ENCODE results near the gene VEGFA.
A peak's percentile ranks its signal among the peaks of the same experiment; 100 is the strongest.

VEGFA gene

DNA sequence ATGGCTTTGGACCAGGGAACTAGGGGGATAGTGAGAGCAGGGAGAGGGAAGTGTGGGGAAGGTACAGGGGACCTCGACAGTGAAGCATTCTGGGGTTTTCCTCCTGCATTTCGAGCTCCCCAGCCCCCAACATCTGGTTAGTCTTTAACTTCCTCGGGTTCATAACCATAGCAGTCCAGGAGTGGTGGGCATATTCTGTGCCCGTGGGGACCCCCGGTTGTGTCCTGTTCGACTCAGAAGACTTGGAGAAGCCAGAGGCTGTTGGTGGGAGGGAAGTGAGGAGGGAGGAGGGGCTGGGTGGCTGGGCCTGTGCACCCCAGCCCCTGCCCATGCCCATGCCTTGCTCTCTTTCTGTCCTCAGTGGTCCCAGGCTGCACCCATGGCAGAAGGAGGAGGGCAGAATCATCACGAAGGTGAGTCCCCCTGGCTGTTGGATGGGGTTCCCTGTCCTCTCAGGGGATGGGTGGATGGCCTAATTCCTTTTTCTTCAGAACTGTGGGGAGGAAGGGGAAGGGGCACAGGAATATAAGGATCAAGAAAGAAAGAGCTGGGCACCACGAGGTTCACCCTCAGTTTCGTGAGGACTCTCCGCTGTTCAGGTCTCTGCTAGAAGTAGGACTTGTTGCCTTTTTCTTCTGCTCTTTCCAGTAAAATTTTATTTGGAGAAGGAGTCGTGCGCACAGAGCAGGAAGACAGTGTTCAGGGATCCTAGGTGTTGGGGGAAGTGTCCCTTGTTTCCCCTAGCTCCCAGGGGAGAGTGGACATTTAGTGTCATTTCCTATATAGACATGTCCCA is 4.2 kb downstream of the VEGFA start:
- no peak for DNase-seq

DNA sequence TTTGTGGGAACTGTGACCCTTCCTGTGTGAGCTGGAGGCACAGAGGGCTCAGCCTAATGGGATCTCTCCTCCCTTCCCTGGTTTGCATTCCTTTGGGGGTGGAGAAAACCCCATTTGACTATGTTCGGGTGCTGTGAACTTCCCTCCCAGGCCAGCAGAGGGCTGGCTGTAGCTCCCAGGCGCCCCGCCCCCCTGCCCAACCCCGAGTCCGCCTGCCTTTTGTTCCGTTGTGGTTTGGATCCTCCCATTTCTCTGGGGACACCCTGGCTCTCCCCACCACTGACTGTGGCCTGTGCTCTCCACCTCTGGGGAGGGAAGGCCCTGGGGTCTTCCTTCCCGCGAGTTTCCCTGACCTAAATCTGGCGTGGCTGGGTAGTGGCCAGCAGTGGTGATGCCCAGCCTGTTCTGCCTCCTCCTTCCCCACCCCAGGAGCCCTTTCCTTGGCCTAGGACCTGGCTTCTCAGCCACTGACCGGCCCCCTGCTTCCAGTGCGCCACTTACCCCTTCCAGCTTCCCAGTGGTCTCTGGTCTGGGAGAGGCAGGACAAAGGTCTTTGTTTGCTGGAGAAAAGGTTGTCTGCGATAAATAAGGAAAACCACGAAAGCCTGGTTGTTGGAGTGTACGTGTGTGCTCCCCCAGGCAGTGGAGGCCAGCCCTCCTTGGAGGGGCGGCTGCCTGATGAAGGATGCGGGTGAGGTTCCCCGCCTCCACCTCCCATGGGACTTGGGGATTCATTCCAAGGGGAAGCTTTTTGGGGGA is 4.9 kb downstream of the VEGFA start:
- DNase-seq: peak; percentile 7

DNA sequence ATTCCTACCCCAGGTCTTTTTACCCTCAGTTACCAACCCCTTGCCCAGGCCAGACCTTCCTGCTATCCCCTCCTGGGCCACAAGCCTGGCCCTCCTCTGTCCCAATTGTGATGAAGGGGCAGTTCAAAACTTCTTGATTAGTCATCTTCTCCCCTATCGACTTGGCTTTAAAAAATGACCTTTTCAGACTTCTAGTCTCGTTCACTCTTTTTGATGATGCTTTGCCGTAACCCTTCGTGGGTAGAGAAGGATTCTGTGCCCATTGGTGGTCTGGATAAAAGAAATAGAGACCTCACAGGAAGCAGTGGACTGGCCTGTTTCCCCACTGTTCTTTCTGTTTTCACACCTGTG is 5.5 kb downstream of the VEGFA start:
- no peak for DNase-seq

GRCh38 chr6:43776115-43776798 is 6.2 kb downstream of the VEGFA start:
- DNase-seq: no peak

GRCh38 chr6:43776799-43777776 is 7.1 kb downstream of the VEGFA start:
- no peak for DNase-seq

DNA sequence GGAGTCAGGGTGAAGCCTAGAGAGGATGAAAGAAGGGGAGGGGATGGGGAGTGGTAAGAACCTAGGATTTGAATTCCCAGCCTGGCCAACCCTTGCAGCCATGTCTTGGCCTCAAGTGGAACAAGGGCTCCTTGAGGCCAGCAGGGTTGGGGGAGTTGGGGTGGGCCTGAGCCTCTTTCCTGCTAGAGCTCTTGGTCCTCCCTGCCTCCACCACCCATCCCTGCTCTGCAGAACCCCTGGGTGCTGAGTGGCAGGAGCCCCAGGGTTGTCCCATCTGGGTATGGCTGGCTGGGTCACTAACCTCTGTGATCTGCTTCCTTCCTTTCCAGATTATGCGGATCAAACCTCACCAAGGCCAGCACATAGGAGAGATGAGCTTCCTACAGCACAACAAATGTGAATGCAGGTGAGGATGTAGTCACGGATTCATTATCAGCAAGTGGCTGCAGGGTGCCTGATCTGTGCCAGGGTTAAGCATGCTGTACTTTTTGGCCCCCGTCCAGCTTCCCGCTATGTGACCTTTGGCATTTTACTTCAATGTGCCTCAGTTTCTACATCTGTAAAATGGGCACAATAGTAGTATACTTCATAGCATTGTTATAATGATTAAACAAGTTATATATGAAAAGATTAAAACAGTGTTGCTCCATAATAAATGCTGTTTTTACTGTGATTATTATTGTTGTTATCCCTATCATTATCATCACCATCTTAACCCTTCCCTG is 8.3 kb downstream of the VEGFA start:
- no peak for DNase-seq

DNA sequence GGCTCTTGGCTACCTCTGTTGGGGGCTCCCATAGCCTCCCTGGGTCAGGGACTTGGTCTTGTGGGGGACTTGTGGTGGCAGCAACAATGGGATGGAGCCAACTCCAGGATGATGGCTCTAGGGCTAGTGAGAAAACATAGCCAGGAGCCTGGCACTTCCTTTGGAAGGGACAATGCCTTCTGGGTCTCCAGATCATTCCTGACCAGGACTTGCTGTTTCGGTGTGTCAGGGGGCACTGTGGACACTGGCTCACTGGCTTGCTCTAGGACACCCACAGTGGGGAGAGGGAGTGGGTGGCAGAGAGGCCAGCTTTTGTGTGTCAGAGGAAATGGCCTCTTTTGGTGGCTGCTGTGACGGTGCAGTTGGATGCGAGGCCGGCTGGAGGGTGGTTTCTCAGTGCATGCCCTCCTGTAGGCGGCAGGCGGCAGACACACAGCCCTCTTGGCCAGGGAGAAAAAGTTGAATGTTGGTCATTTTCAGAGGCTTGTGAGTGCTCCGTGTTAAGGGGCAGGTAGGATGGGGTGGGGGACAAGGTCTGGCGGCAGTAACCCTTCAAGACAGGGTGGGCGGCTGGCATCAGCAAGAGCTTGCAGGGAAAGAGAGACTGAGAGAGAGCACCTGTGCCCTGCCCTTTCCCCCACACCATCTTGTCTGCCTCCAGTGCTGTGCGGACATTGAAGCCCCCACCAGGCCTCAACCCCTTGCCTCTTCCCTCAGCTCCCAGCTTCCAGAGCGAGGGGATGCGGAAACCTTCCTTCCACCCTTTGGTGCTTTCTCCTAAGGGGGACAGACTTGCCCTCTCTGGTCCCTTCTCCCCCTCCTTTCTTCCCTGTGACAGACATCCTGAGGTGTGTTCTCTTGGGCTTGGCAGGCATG is 9.2 kb downstream of the VEGFA start:
- no peak for DNase-seq

DNA sequence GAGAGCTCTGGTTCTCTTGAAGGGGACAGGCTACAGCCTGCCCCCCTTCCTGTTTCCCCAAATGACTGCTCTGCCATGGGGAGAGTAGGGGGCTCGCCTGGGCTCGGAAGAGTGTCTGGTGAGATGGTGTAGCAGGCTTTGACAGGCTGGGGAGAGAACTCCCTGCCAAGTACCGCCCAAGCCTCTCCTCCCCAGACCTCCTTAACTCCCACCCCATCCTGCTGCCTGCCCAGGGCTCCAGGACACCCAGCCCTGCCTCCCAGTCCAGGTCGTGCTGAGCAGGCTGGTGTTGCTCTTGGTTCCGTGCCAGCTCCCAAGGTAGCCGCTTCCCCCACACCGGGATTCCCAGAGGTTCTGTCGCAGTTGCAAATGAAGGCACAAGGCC is 9.8 kb downstream of the VEGFA start:
- DNase-seq: no peak

- DNase-seq: no peak
Observed at GRCh38 chr6:43780293-43780692, 10.3 kb downstream of the VEGFA start.

- DNase-seq: no peak
Observed at GRCh38 chr6:43780941-43781928, 11.2 kb downstream of the VEGFA start.

GRCh38 chr6:43781941-43782704 is 12.1 kb downstream of the VEGFA start:
- no peak for DNase-seq

GRCh38 chr6:43782764-43783513 is 12.9 kb downstream of the VEGFA start:
- DNase-seq: no peak

DNA sequence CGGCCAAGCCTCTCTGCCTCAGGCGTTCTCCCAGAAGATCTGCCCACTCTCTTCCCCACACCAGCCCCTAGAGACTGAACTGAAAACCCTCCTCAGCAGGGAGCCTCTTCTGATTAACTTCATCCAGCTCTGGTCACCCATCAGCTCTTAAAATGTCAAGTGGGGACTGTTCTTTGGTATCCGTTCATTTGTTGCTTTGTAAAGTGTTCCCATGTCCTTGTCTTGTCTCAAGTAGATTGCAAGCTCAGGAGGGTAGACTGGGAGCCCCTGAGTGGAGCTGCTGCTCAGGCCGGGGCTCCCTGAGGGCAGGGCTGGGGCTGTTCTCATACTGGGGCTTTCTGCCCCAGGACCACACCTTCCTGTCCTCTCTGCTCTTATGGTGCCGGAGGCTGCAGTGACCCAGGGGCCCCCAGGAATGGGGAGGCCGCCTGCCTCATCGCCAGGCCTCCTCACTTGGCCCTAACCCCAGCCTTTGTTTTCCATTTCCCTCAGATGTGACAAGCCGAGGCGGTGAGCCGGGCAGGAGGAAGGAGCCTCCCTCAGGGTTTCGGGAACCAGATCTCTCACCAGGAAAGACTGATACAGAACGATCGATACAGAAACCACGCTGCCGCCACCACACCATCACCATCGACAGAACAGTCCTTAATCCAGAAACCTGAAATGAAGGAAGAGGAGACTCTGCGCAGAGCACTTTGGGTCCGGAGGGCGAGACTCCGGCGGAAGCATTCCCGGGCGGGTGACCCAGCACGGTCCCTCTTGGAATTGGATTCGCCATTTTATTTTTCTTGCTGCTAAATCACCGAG is 14.2 kb downstream of the VEGFA start:
- no peak for DNase-seq

DNA sequence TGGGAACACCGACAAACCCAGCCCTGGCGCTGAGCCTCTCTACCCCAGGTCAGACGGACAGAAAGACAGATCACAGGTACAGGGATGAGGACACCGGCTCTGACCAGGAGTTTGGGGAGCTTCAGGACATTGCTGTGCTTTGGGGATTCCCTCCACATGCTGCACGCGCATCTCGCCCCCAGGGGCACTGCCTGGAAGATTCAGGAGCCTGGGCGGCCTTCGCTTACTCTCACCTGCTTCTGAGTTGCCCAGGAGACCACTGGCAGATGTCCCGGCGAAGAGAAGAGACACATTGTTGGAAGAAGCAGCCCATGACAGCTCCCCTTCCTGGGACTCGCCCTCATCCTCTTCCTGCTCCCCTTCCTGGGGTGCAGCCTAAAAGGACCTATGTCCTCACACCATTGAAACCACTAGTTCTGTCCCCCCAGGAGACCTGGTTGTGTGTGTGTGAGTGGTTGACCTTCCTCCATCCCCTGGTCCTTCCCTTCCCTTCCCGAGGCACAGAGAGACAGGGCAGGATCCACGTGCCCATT is 15.3 kb downstream of the VEGFA start:
- DNase-seq: no peak

GRCh38 chr6:43785904-43786303 is 15.9 kb downstream of the VEGFA start:
- DNase-seq: no peak

GRCh38 chr6:43786664-43787329 is 16.8 kb downstream of the VEGFA start:
- DNase-seq: no peak

All from NCI-H2227 treated with DMSO at 0.1 percent for 48 hours (cell line).